ENCODE results near the gene NPPC.

NPPC gene

GRCh38 chr2:231939022-231939421 lies 12.8 kb upstream of the NPPC start:
- TF ChIP-seq TOX (CRISPR knock-in tag; IDR thresholded peaks at IDR 0.05; ENCODE audit: borderline replicate concordance), result no peak
- ATAC-seq, result no peak

DNA sequence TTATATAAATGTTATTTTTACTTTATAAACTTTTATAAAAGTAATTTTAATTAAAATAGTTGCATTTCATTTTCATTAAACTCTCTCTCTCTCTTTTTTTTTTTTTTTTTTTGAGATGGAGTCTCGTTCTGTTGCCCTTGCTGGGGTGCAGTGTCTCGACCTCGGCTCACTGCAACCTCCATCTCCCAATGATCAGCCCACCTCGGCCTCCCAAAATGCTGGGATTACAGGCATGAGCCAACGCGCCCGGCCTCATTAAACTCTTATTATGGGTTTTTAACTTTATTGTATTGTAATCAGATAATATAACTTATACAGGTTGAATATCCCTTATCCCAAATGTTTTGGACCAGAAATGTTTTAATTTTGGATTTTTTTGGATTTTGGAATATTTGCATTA lies 10.9 kb upstream of the NPPC start:
- no peak for TF ChIP-seq ZNF8 (CRISPR knock-in tag; IDR thresholded peaks at IDR 0.05)
- no peak for TF ChIP-seq ZFP3 (CRISPR knock-in tag; IDR thresholded peaks at IDR 0.05)
- no peak for TF ChIP-seq GLIS3 (CRISPR knock-in tag; IDR thresholded peaks at IDR 0.05)
- no peak for TF ChIP-seq TCF4 (CRISPR knock-in tag; IDR thresholded peaks at IDR 0.05; ENCODE audit: borderline replicate concordance)
- TF ChIP-seq SNAI2 (CRISPR knock-in tag; IDR thresholded peaks at IDR 0.05), result no peak
- TF ChIP-seq RARB (CRISPR knock-in tag; IDR thresholded peaks at IDR 0.05), result no peak
- no peak for TF ChIP-seq OSR1 (CRISPR knock-in tag; IDR thresholded peaks at IDR 0.05)
- TF ChIP-seq CSDC2 (CRISPR knock-in tag; IDR thresholded peaks at IDR 0.05), result no peak
- no peak for TF ChIP-seq PPARA (CRISPR knock-in tag; IDR thresholded peaks at IDR 0.05; ENCODE audit: borderline replicate concordance)
- no peak for TF ChIP-seq ESRRG (CRISPR knock-in tag; IDR thresholded peaks at IDR 0.05)
- TF ChIP-seq CREB5 (CRISPR knock-in tag; IDR thresholded peaks at IDR 0.05; ENCODE audit: low read depth), result no peak
- no peak for TF ChIP-seq TOX (CRISPR knock-in tag; IDR thresholded peaks at IDR 0.05; ENCODE audit: borderline replicate concordance)
- TF ChIP-seq, protein P1, sequence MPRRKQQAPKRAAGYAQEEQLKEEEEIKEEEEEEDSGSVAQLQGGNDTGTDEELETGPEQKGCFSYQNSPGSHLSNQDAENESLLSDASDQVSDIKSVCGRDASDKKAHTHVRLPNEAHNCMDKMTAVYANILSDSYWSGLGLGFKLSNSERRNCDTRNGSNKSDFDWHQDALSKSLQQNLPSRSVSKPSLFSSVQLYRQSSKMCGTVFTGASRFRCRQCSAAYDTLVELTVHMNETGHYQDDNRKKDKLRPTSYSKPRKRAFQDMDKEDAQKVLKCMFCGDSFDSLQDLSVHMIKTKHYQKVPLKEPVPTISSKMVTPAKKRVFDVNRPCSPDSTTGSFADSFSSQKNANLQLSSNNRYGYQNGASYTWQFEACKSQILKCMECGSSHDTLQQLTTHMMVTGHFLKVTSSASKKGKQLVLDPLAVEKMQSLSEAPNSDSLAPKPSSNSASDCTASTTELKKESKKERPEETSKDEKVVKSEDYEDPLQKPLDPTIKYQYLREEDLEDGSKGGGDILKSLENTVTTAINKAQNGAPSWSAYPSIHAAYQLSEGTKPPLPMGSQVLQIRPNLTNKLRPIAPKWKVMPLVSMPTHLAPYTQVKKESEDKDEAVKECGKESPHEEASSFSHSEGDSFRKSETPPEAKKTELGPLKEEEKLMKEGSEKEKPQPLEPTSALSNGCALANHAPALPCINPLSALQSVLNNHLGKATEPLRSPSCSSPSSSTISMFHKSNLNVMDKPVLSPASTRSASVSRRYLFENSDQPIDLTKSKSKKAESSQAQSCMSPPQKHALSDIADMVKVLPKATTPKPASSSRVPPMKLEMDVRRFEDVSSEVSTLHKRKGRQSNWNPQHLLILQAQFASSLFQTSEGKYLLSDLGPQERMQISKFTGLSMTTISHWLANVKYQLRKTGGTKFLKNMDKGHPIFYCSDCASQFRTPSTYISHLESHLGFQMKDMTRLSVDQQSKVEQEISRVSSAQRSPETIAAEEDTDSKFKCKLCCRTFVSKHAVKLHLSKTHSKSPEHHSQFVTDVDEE (CRISPR knock-in tag; IDR thresholded peaks at IDR 0.05), result no peak

GRCh38 chr2:231936491-231936890 lies 10.3 kb upstream of the NPPC start:
- no peak for TF ChIP-seq ZC3H10 (CRISPR knock-in tag; IDR thresholded peaks at IDR 0.05)
- TF ChIP-seq SNAI2 (CRISPR knock-in tag; IDR thresholded peaks at IDR 0.05), result no peak
- no peak for TF ChIP-seq ISL1 (CRISPR knock-in tag; IDR thresholded peaks at IDR 0.05)
- TF ChIP-seq, protein P1 (CRISPR knock-in tag; IDR thresholded peaks at IDR 0.05), result no peak
- no peak for TF ChIP-seq TCF4 (CRISPR knock-in tag; IDR thresholded peaks at IDR 0.05; ENCODE audit: borderline replicate concordance)
- no peak for TF ChIP-seq OSR1 (CRISPR knock-in tag; IDR thresholded peaks at IDR 0.05)
- TF ChIP-seq ZNF8 (CRISPR knock-in tag; IDR thresholded peaks at IDR 0.05), result no peak
- TF ChIP-seq, protein P2, sequence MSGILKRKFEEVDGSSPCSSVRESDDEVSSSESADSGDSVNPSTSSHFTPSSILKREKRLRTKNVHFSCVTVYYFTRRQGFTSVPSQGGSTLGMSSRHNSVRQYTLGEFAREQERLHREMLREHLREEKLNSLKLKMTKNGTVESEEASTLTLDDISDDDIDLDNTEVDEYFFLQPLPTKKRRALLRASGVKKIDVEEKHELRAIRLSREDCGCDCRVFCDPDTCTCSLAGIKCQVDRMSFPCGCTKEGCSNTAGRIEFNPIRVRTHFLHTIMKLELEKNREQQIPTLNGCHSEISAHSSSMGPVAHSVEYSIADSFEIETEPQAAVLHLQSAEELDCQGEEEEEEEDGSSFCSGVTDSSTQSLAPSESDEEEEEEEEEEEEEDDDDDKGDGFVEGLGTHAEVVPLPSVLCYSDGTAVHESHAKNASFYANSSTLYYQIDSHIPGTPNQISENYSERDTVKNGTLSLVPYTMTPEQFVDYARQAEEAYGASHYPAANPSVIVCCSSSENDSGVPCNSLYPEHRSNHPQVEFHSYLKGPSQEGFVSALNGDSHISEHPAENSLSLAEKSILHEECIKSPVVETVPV (CRISPR knock-in tag; IDR thresholded peaks at IDR 0.05), result no peak
- no peak for TF ChIP-seq TOX (CRISPR knock-in tag; IDR thresholded peaks at IDR 0.05; ENCODE audit: borderline replicate concordance)
- no peak for TF ChIP-seq ZFP30 (CRISPR knock-in tag; IDR thresholded peaks at IDR 0.05)

More for the DNA sequence above, 10.9 kb upstream of the NPPC start:
- no peak for ATAC-seq

GRCh38 chr2:231935815-231936214 lies 9.6 kb upstream of the NPPC start:
- ATAC-seq, result no peak
- TF ChIP-seq, protein P1 (CRISPR knock-in tag; IDR thresholded peaks at IDR 0.05), result no peak

More at GRCh38 chr2:231936491-231936890, 10.3 kb upstream of the NPPC start:
- ATAC-seq, result no peak

All from SK-N-SH treated with all-trans-retinoic acid at 6 μM for 48 hours (cell line).